DND-41 (cell line): ENCODE results near the gene SIRT4.

Source experiments
- ATAC-seq: fragments of 200-7000 bp; cut with Tn5 transposase; 3 replicates; pipeline ENCODE4 v1.9.1; 2021; ENCODE audit warnings: low read depth; ENCODE audit not compliant: insufficient read depth
- DNase-seq: peaks from one replicate; pipeline ENCODE4 v3.0.0-alpha.2; 2020
- H2AFZ ChIP-seq: 2 replicates; pipeline ENCODE4 v1.6.0; 2012; ENCODE audit warnings: low read depth, low read length
- H3K27ac ChIP-seq: 2 replicates; pipeline ENCODE4 v1.5.1; 2012; ENCODE audit warnings: low read length, inconsistent platforms
- H3K27me3 ChIP-seq: fragments of 200-600 bp; sonication (generic); 2 replicates; pipeline ENCODE4 v1.6.0; 2012; ENCODE audit warnings: low read length, mild to moderate bottlenecking, inconsistent platforms; ENCODE audit not compliant: insufficient read depth, poor library complexity
- H3K36me3 ChIP-seq: 2 replicates; pipeline ENCODE4 v1.5.1; 2012; ENCODE audit warnings: low read length, inconsistent platforms; ENCODE audit not compliant: insufficient read depth
- H3K4me1 ChIP-seq: 2 replicates; pipeline ENCODE4 v1.5.1; 2012; ENCODE audit warnings: mild to moderate bottlenecking, low read length; ENCODE audit not compliant: insufficient read depth
- H3K4me2 ChIP-seq: 2 replicates; pipeline ENCODE4 v1.6.0; 2012; ENCODE audit warnings: mild to moderate bottlenecking, moderate library complexity, low read length, inconsistent platforms; ENCODE audit not compliant: insufficient read depth
- H3K4me3 ChIP-seq, 2 experiments: fragments of 200-600 bp in 1 of 2; shearing (Covaris generic) in 1 of 2; 2 replicates each; pipeline ENCODE4 v1.5.1; 2012 to 2016; ENCODE audit warnings: inconsistent platforms in 2 of 2, low read length in 2 of 2, mild to moderate bottlenecking in 2 of 2, low read depth in 1 of 2, moderate library complexity in 1 of 2
- H3K79me2 ChIP-seq: 2 replicates; pipeline ENCODE4 v1.6.0; 2012; ENCODE audit warnings: low read length, inconsistent platforms; ENCODE audit not compliant: insufficient read depth
- H3K9ac ChIP-seq: 2 replicates; pipeline ENCODE4 v1.6.0; 2012; ENCODE audit warnings: low read depth, mild to moderate bottlenecking, inconsistent platforms, low read length, moderate library complexity
- H3K9me3 ChIP-seq: 2 replicates; pipeline ENCODE4 v1.5.1; 2012; ENCODE audit warnings: low read length, moderate library complexity, mild to moderate bottlenecking, inconsistent platforms; ENCODE audit not compliant: insufficient read depth, severe bottlenecking
- H4K20me1 ChIP-seq: 2 replicates; pipeline ENCODE4 v1.6.0; 2012; ENCODE audit warnings: low read length; ENCODE audit not compliant: insufficient read depth
- CTCF ChIP-seq: IDR thresholded peaks from 2 replicates; pipeline ENCODE4 v1.5.1; 2012; ENCODE audit warnings: borderline replicate concordance, low read length, moderate library complexity, mild to moderate bottlenecking; ENCODE audit not compliant: poor library complexity, severe bottlenecking; ENCODE audit errors: extremely low read depth
- EZH2 ChIP-seq: IDR thresholded peaks from 3 replicates; pipeline ENCODE4 v1.6.1; 2012; ENCODE audit warnings: borderline replicate concordance, low read depth, mild to moderate bottlenecking, moderate library complexity, low read length, inconsistent platforms; ENCODE audit not compliant: severe bottlenecking

Gene SIRT4

GRCh38 chr12:120265473-120266179 lies 36.5 kb upstream of the SIRT4 start, which contains the start of gene PXN:
Gene PXN, minus strand, starts transcription at chr12:120265730. Its CDS starts 101 bp downstream, at chr12:120265629.
- peak within 1 kb of the TSS; percentile 89 for H3K4me2 ChIP-seq
- peak within 1 kb of the TSS; percentile 25; the same call in 1 of the 2 replicates for H3K27ac ChIP-seq
- H3K9me3 ChIP-seq: no peaks in the 10 kb centered on the region
- H3K4me1 ChIP-seq: peaks cover 17% of the 10 kb centered on the region
- TF ChIP-seq EZH2 (no peak), CTCF (peak; percentile 87)
- H3K79me2 ChIP-seq: peaks cover 7% of the 10 kb centered on the region
- H4K20me1 ChIP-seq: peaks cover 10% of the 10 kb centered on the region; the same call in 1 of the 2 replicates
- peak within 1 kb of the TSS; percentile 54 to 76; a peak in 3 of 4 replicates for H3K4me3 ChIP-seq
- ATAC-seq: peak; percentile 89
- peak; percentile 83 for DNase-seq
- H3K27me3 ChIP-seq: no peaks in the 10 kb centered on the region
- H3K9ac ChIP-seq: peak within 1 kb of the TSS; percentile 84
- H3K36me3 ChIP-seq: no peaks in the 10 kb centered on the region
- H2AFZ ChIP-seq: peak within 1 kb of the TSS; percentile 89

DNA sequence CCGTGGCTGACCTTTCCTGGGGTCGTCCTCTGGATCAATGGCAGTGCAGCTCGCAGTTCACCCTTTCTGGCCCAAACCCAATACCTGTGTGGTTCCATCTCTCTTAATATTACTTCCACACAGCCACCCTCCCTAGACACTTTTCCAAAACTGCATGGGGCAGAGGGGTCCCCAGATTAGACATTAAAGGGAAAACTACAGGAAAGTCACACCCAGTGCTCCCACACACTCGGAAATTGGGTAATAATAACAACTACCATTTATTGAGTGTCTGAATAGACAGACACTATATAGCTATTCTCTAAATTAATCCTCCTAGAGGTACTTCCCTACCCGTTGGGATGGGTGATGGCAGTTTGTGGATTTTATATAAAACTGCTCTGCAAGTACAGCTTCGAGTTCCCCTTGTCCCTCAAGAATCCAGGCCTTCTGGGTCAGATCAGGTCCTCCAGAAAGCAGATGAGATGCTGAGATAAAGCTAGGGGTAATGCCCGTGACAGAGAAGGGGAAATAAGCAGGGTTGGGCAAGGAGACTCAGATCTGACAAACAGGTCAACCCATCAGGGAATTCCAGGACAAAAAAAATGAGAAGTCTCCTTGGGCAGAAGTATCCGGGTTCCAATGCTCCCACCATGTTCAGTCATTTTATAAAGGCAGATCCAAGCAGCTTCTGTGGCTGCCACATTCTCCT lies 35.8 kb upstream of the SIRT4 start:
- Histone ChIP-seq H3K4me3 (peak overlapping the region in 1 of 2 experiments; percentile 43; a peak in 1 of 4 replicates), H3K27me3 (no peaks in the 10 kb centered on the region), H3K27ac (no peak overlapping the region), H3K4me2 (peak overlapping the region; percentile 40; the same call in 1 of the 2 replicates), H2AFZ (no peak overlapping the region; the same call in 1 of the 2 replicates), H3K9ac (no peak overlapping the region), H3K4me1 (peaks cover 17% of the 10 kb centered on the region), H3K9me3 (no peaks in the 10 kb centered on the region), H4K20me1 (peaks cover 10% of the 10 kb centered on the region; the same call in 1 of the 2 replicates), H3K36me3 (no peaks in the 10 kb centered on the region), H3K79me2 (peaks cover 7% of the 10 kb centered on the region)
- no peak for DNase-seq
- ATAC-seq: no peak
- no peak for TF ChIP-seq CTCF
- TF ChIP-seq EZH2: no peak

DNA sequence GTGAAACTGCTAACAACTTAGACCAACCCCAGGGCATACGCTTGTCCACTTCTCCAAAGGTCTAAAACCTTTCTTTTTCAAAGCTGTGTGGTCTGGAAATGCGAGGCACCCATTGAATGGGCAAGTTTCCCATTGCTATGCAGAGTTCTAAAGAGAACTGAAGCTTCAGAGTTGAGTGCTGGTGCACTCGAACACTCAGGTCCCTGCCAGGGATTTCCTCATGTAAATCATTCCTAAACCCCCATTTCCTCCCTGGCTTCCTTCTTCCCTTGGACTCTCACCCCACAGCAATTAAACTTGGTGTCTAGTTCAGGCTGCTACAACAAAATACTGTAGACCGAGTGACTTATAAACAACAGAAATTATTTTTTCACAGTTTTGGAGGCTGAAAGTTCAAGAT lies 34.4 kb upstream of the SIRT4 start:
- Histone ChIP-seq H3K9me3 (no peaks in the 10 kb centered on the region), H3K27me3 (no peaks in the 10 kb centered on the region), H2AFZ (no peak overlapping the region), H3K27ac (no peak overlapping the region), H3K4me3 (no peak overlapping the region), H3K4me1 (peaks cover 17% of the 10 kb centered on the region), H3K4me2 (no peak overlapping the region), H3K79me2 (peaks cover 7% of the 10 kb centered on the region), H3K9ac (no peak overlapping the region), H4K20me1 (0 out of 2 replicates have a peak, but pooled peaks cover 5% of the 10 kb centered on the region), H3K36me3 (no peaks in the 10 kb centered on the region)
- no peak for ATAC-seq
- TF ChIP-seq CTCF (no peak), EZH2 (no peak)
- no peak for DNase-seq
